GM15510 (cell line): ENCODE measurements around the gene TMEM9B.

Experiments
- POLR2A ChIP-seq: IDR thresholded peaks from 3 replicates; pipeline ENCODE4 v1.6.1; 2011; ENCODE audit warnings: borderline replicate concordance; ENCODE audit not compliant: insufficient read length; ENCODE audit errors: extremely low read depth

The TMEM9B gene

DNA sequence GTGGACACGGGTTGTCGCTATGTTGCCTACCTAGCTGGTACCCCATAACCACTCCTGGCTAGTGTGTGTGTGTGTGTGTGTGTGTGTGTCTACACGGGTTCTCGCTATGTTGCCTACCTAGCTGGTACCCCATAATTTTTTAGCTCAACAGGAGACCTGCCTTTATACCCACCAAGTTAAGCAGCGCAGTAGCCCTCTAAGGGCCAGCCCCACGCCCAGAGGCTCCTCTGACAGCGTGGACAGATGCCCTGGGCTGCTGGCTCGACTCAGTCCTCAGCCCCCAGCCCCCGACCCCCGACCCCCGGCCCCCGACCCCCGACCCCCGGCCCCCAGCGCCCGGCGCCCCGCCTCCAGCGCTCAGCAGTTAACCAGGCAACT, 53.6 kb downstream of the TMEM9B start:
- no peak for TF ChIP-seq POLR2A

DNA sequence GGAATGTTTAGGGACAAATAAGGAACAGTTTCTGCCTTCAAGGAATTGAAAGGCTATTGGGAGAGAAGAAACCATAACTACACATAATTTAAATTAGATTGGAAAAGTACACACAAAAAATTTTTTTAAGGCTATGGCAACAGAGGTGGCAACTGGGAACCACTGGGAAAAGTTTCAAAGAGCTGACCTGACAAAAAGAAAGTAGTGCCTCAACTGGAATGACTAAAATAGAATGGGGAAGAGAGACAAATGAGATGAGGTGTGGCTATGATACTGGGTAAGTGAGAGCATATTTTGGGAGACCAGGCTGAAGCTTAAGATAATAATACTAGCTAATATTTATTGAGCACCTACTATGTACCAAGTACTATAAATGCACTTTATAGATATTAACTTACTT, 56.1 kb downstream of the TMEM9B start:
- TF ChIP-seq POLR2A, result no peak

DNA sequence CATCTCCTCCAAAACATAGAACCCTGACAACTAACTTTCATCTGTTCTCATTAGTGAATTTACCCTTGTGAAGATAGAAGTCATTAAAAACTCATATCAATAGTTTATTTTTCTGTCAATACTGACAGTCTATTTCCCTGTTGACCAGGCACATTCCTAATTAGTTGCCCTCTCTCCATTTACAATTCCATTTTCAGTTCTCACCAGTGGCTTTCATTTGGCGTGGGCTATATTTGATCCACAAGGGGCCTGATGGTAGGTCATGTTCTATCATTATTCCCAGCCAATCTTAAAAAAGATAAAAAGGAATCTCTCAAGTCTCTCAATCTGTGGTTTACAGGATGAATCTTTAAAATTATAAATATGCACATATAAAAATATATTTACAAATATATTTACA, 57.1 kb downstream of the TMEM9B start:
- TF ChIP-seq POLR2A, result no peak

DNA sequence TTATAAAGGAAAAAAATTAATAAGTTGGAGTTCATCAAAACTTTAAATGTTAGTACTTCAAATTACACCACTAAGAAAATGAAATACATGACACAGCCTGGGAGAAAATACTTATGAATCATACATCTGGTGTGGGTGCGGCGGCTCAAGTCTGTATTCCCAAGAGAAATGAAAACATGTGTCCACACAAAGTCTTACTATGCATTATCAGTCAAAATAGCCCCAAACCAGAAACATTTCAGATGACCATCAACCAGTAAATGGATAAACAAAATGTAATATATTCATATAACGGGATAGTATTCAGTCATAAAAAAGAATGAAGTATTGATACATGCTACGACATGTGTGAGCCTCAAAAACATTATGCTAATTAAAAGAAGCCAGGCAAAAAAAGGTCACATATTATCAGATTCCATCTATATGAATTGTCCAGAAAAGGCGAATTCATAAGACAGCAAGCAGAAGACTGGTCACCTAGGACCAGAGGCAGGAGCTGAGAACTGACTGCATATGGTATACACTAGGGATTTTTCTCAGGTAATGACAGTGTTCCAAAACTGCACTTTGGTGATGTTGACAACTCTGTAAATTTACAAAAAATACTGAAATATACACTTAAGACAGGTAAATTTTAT, 58.6 kb downstream of the TMEM9B start:
- TF ChIP-seq POLR2A, result no peak

DNA sequence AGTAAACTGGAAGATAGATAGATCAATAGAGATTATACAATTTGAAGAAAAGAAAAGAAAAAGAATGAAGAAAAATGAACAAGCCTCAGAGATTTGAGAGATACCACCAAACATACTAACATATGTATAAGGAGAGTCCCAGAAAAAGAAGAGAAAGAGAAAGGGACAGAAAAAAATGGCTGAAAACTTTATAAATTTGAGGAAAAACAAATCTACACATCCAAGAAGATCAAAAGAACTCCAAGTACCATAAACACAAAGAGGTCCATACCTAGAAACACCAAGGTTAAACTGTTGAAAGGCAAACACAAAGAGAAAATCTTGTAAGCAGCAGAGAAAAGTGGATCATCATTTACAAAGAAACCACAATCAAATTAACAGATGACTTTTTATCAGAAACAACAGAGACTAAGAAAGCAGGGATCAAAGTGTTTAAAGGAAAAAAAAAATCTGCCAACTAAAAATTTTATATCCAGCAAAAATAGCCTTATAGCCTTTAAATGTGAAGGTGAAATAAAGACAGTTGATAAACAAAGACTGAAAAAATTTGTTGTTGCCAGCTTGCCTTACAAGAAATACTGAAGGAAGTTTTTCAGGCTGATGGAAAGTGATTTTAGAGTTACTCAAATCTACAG, 65.0 kb downstream of the TMEM9B start:
- no peak for TF ChIP-seq POLR2A
